SK-N-SH (cell line): ENCODE results near the gene PLEKHG5. TPM values are rescaled to one million over a fixed set of nuclear protein-coding genes. Genes with fewer than 3 reads are reported as not detected.
A peak's percentile ranks its signal among the peaks of the same experiment; 100 is the strongest.

Experiments used
- CTCF ChIA-PET: fragments of 300-600, 350-600 bp; formaldehyde crosslinking; extraction: SDS; loops from one replicate; lab custom pipeline; 2021; lab: Yijun Ruan, JAX
- POLR2A ChIA-PET: fragments of 350-600 bp; sonication (Branson Sonifier 250); formaldehyde crosslinking; extraction: SDS; loops from one replicate; lab custom pipeline; 2020; ENCODE audit warnings: antibody characterized with exemption, inconsistent platforms; lab: Yijun Ruan, JAX
- DNase-seq: peaks from one replicate; pipeline ENCODE4 v3.0.0; 2012
- H2AFZ ChIP-seq: fragments of 200-600 bp; sonication (generic); 2 replicates; pipeline ENCODE4 v1.8.1; 2016; ENCODE audit warnings: antibody characterized with exemption, mild to moderate bottlenecking, low read depth
- H3F3A ChIP-seq: fragments of 200-600 bp; sonication (generic); replicated peaks from 2 replicates; pipeline ENCODE3; 2016; ENCODE audit warnings: antibody characterized with exemption, mild to moderate bottlenecking; ENCODE audit not compliant: insufficient read depth
- H3K27ac ChIP-seq, 2 experiments: fragments of 200-500 bp in 1 of 2; fragments of 200-600 bp in 1 of 2; sonication (Bioruptor generic) in 1 of 2; sonication (generic), shearing (Covaris generic) in 1 of 2; 2 replicates each; pipeline versions ENCODE4 v1.5.1 to v1.6.1; 2014 to 2016; ENCODE audit warnings: low read depth in 2 of 2, inconsistent platforms in 1 of 2, low read length in 1 of 2, mild to moderate bottlenecking in 1 of 2, mixed read lengths in 1 of 2
- H3K27me3 ChIP-seq: fragments of 200-600 bp; sonication (generic), shearing (Covaris generic); 2 replicates; pipeline ENCODE4 v1.6.1; 2016; ENCODE audit warnings: mixed run types; ENCODE audit not compliant: insufficient read depth
- H3K36me3 ChIP-seq, 2 experiments: fragments of 200-500 bp in 1 of 2; fragments of 200-600 bp in 1 of 2; sonication (Bioruptor generic) in 1 of 2; sonication (generic) in 1 of 2; replicated peaks in 1 of 2; 2 replicates each; pipeline versions ENCODE3 to v1.5.1; 2014 to 2016; ENCODE audit warnings: low read length in 1 of 2, mild to moderate bottlenecking in 1 of 2; ENCODE audit not compliant: insufficient read depth in 2 of 2, control insufficient read depth in 1 of 2
- H3K4me1 ChIP-seq, 2 experiments: fragments of 200-500 bp in 1 of 2; fragments of 200-600 bp in 1 of 2; sonication (Bioruptor generic) in 1 of 2; sonication (generic), shearing (Covaris generic) in 1 of 2; 2 replicates each; pipeline versions ENCODE4 v1.5.1 to v1.6.1; 2014 to 2016; ENCODE audit warnings: low read depth in 1 of 2, low read length in 1 of 2, mixed run types in 1 of 2; ENCODE audit not compliant: insufficient read depth in 2 of 2, control insufficient read depth in 1 of 2
- H3K4me2 ChIP-seq: fragments of 200-600 bp; sonication (generic), shearing (Covaris generic); 2 replicates; pipeline ENCODE4 v1.6.1; 2017; ENCODE audit warnings: mixed run types
- H3K4me3 ChIP-seq, 2 experiments: fragments of 200-500 bp in 1 of 2; fragments of 200-600 bp in 1 of 2; sonication (Bioruptor generic) in 1 of 2; sonication (generic), shearing (Covaris generic) in 1 of 2; 2 replicates each; pipeline versions ENCODE4 v1.5.1 to v1.8.1; 2014 to 2016; ENCODE audit warnings: low read depth in 2 of 2, inconsistent platforms in 1 of 2, low read length in 1 of 2, mild to moderate bottlenecking in 1 of 2, mixed read lengths in 1 of 2, moderate library complexity in 1 of 2
- H3K79me2 ChIP-seq: fragments of 200-600 bp; sonication (generic); 2 replicates; pipeline ENCODE4 v1.8.1; 2017; ENCODE audit warnings: mild to moderate bottlenecking; ENCODE audit not compliant: insufficient read depth
- H3K9ac ChIP-seq: fragments of 200-600 bp; sonication (generic); 2 replicates; pipeline ENCODE4 v1.6.1; 2017; ENCODE audit warnings: mixed run types
- H3K9me2 ChIP-seq: fragments of 200-600 bp; sonication (generic); 2 replicates; pipeline ENCODE4 v1.6.1; 2017; ENCODE audit warnings: mixed run types
- H3K9me3 ChIP-seq: fragments of 200-600 bp; sonication (generic); 2 replicates; pipeline ENCODE4 v1.6.1; 2017; ENCODE audit warnings: mixed run types, mild to moderate bottlenecking, moderate library complexity
- H4K20me1 ChIP-seq: fragments of 200-600 bp; sonication (generic); 2 replicates; pipeline ENCODE4 v1.6.1; 2017; ENCODE audit warnings: mild to moderate bottlenecking, mixed run types; ENCODE audit not compliant: insufficient read depth
- FOSL2 ChIP-seq: IDR thresholded peaks from 2 replicates; pipeline ENCODE4 v1.4.0; 2012; ENCODE audit warnings: low read depth, mild to moderate bottlenecking, moderate library complexity, borderline replicate concordance
- FOXM1 ChIP-seq: IDR thresholded peaks from 2 replicates; pipeline ENCODE4 v1.4.0; 2012; ENCODE audit warnings: low read depth, mild to moderate bottlenecking
- GABPA ChIP-seq: IDR thresholded peaks from 2 replicates; pipeline ENCODE4 v1.4.0; 2012; ENCODE audit warnings: low read depth, mild to moderate bottlenecking
- JUND ChIP-seq: IDR thresholded peaks from 2 replicates; pipeline ENCODE4 v1.4.0; 2012
- MEF2A ChIP-seq: IDR thresholded peaks from 2 replicates; pipeline ENCODE4 v1.4.0; 2012; ENCODE audit warnings: low read depth, borderline replicate concordance
- MXI1 ChIP-seq: IDR thresholded peaks from 2 replicates; pipeline ENCODE4 v1.6.1; 2012; ENCODE audit warnings: mild to moderate bottlenecking, low read depth, low read length, improper control_type of control experiment
- NFIC ChIP-seq: IDR thresholded peaks from 2 replicates; pipeline ENCODE4 v1.4.0; 2012; ENCODE audit warnings: borderline replicate concordance
- RAD21 ChIP-seq: IDR thresholded peaks from 2 replicates; pipeline ENCODE4 v1.6.1; 2012; ENCODE audit warnings: mild to moderate bottlenecking, low read length
- REST ChIP-seq: IDR thresholded peaks from 2 replicates; pipeline ENCODE4 v1.6.1; 2012; ENCODE audit warnings: mild to moderate bottlenecking, low read depth, low read length, moderate library complexity
- RFX5 ChIP-seq: IDR thresholded peaks from 2 replicates; pipeline ENCODE4 v1.6.1; 2012; ENCODE audit warnings: mild to moderate bottlenecking, improper control_type of control experiment, low read length
- SIN3A ChIP-seq: IDR thresholded peaks from 2 replicates; pipeline ENCODE4 v1.6.1; 2012; ENCODE audit warnings: low read depth, mild to moderate bottlenecking, low read length, moderate library complexity, borderline replicate concordance
- TCF12 ChIP-seq: IDR thresholded peaks from 2 replicates; pipeline ENCODE4 v1.4.0; 2012
- TEAD4 ChIP-seq: IDR thresholded peaks from 2 replicates; pipeline ENCODE4 v1.4.0; 2012; ENCODE audit warnings: mild to moderate bottlenecking, borderline replicate concordance; ENCODE audit not compliant: insufficient read depth
- YY1 ChIP-seq: IDR thresholded peaks from 2 replicates; pipeline ENCODE4 v1.4.0; 2012; ENCODE audit warnings: low read depth, mild to moderate bottlenecking
- WGBS: methylation state at CpG from one replicate; pipeline ENCODE4 v1.1.6; 2017; ENCODE audit warnings: low lambda C conversion rate; 5-methylcytosine and 5-hydroxymethylcytosine counted together
- polyA plus RNA-seq, 3 experiments: library from polyadenylated mRNA; depleted of rRNA; stranded (reverse); fragments of >200 nt; gene quantifications; 2 replicates each; pipeline ENCODE4 v1.2.3, GENCODE V29; 2012
- TF ChIP-seq, protein P1 (sequence below): IDR thresholded peaks from 2 replicates; pipeline ENCODE4 v1.4.0; 2012; ENCODE audit warnings: low read depth, borderline replicate concordance
- TF ChIP-seq, protein P2 (sequence below): IDR thresholded peaks from 2 replicates; pipeline ENCODE4 v1.4.0; 2012; ENCODE audit warnings: low read depth, borderline replicate concordance

PLEKHG5 gene
- polyA plus RNA-seq, 1 of the 3 experiments (the other 2 are of a cell fraction) = 14.9 TPM

DNA sequence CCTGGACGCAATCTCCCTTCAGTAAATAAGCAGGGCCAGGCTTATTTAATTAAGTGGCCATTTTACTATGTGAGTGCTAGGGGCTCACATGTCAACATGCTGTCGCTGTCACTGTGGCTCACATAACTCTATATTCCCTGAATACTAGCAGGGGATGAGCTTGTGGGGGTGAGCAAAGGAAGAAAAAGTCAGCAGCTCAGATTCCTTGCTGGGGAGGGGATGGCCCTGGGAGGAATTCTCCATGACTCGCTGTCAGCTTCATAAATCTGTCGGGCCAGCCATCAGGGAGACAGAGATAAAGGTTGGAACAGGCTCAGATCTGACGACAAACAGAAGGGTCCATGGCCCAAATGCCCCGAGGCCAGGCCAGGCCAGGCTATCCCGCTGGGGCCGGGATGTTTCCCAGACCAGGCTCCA is 26.0 kb upstream of the PLEKHG5 start (continued):
- TF ChIP-seq FOXM1 (no peak), SIN3A (no peak), RFX5 (no peak), TCF12 (peak; percentile 35), NFIC (no peak), MXI1 (peak; percentile 73; the same call in 1 of the 2 replicates), MEF2A (no peak), JUND (no peak), GABPA (no peak), TEAD4 (no peak), REST (no peak)
- TF ChIP-seq, protein P1, sequence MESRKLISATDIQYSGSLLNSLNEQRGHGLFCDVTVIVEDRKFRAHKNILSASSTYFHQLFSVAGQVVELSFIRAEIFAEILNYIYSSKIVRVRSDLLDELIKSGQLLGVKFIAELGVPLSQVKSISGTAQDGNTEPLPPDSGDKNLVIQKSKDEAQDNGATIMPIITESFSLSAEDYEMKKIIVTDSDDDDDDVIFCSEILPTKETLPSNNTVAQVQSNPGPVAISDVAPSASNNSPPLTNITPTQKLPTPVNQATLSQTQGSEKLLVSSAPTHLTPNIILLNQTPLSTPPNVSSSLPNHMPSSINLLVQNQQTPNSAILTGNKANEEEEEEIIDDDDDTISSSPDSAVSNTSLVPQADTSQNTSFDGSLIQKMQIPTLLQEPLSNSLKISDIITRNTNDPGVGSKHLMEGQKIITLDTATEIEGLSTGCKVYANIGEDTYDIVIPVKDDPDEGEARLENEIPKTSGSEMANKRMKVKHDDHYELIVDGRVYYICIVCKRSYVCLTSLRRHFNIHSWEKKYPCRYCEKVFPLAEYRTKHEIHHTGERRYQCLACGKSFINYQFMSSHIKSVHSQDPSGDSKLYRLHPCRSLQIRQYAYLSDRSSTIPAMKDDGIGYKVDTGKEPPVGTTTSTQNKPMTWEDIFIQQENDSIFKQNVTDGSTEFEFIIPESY = no peak

- Histone ChIP-seq H3K27me3 (no peaks in the 10 kb centered on the region), H3K79me2 (no peaks in the 10 kb centered on the region), H4K20me1 (no peaks in the 10 kb centered on the region), H3K36me3 (no peaks in the 10 kb centered on the region), H3F3A (peaks cover 10% of the 10 kb centered on the region), H3K9me2 (no peaks in the 10 kb centered on the region), H3K4me1 (peaks cover 0 to 65% of the 10 kb centered on the region in 2 experiments; a peak in 3 of 4 replicates), H3K9ac (no peak overlapping the region), H3K4me2 (no peak overlapping the region), H3K27ac (peak overlapping the region; percentile 1 to 31; a peak in 2 of 4 replicates), H3K4me3 (no peak overlapping the region), H2AFZ (no peak overlapping the region), H3K9me3 (no peaks in the 10 kb centered on the region)
- DNase-seq = no peak
- TF ChIP-seq FOSL2 = no peak
- TF ChIP-seq RFX5 = no peak
- TF ChIP-seq, protein P2, sequence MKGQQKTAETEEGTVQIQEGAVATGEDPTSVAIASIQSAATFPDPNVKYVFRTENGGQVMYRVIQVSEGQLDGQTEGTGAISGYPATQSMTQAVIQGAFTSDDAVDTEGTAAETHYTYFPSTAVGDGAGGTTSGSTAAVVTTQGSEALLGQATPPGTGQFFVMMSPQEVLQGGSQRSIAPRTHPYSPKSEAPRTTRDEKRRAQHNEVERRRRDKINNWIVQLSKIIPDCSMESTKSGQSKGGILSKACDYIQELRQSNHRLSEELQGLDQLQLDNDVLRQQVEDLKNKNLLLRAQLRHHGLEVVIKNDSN = 0 out of 2 replicates have a peak, but pooled peaks have one; percentile 10
- TF ChIP-seq RAD21 = no peak
- no peak for TF ChIP-seq YY1
- peak; percentile 13; the same call in 1 of the 2 replicates for TF ChIP-seq TEAD4
- POLR2A ChIA-PET = no interaction called here
- 77% methylated on average over 4 of the region's 4 CpGs for WGBS
- CTCF ChIA-PET = interaction anchor here (3.8 to 23.4 kb wide), 2 partner anchors 8 to 30 kb away, joined by 14 to 439 read pairs; partner anchors contain the start of gene PLEKHG5
Measured at GRCh38 chr1:6515771-6516170, 24.3 kb upstream of the PLEKHG5 start.
